HG03097 (cell line): Measurements from ENCODE around the gene KRTAP4-9.
"Not testable (repeated sequence)": the region's sequence is repeated elsewhere in the genome, so short reads cannot be mapped to it uniquely, and the experiment has no call there.

ENCODE experiments used
- ATAC-seq: cut with Tn5 transposase; IDR thresholded peaks from one replicate; pipeline ENCODE4 v1.9.1; 2021; ENCODE audit not compliant: unreplicated experiment, low FRiP score

KRTAP4-9 gene

GRCh38 chr17:41125064-41125463, 19.9 kb downstream of the KRTAP4-9 start:
- no peak for ATAC-seq

GRCh38 chr17:41126412-41126811, 21.2 kb downstream of the KRTAP4-9 start:
- no peak for ATAC-seq

GRCh38 chr17:41127371-41127770, 22.2 kb downstream of the KRTAP4-9 start:
- ATAC-seq = no peak

- ATAC-seq = no peak
Observed at GRCh38 chr17:41131979-41132378, 26.8 kb downstream of the KRTAP4-9 start.

GRCh38 chr17:41133880-41134735, 28.9 kb downstream of the KRTAP4-9 start:
- ATAC-seq = no peak

- not testable (repeated sequence) for ATAC-seq
Observed at GRCh38 chr17:41139865-41140264, 34.7 kb downstream of the KRTAP4-9 start.

- no peak for ATAC-seq
Observed at GRCh38 chr17:41140360-41141131, 35.4 kb downstream of the KRTAP4-9 start, which contains the start of gene KRTAP4-6. Gene KRTAP4-6 (minus strand): TSS chr17:41140544. CDS start chr17:41140487, 57 bp downstream.

- no peak for ATAC-seq
Observed at GRCh38 chr17:41141361-41141760, 36.2 kb downstream of the KRTAP4-9 start.

- ATAC-seq = no peak
Observed at GRCh38 chr17:41144846-41145245, 39.7 kb downstream of the KRTAP4-9 start.

- ATAC-seq = no peak
Observed at GRCh38 chr17:41145261-41145660, 40.1 kb downstream of the KRTAP4-9 start.

- ATAC-seq = no peak
Observed at GRCh38 chr17:41147531-41148204, 42.5 kb downstream of the KRTAP4-9 start.

GRCh38 chr17:41148971-41149651, 43.9 kb downstream of the KRTAP4-9 start:
- not testable (repeated sequence) for ATAC-seq

GRCh38 chr17:41149652-41149985, 44.4 kb downstream of the KRTAP4-9 start, which contains the start of gene KRTAP4-5:
Gene KRTAP4-5 (minus strand): TSS chr17:41149825. CDS start chr17:41149767, 58 bp downstream.
- no peak for ATAC-seq

- ATAC-seq = no peak
Observed at GRCh38 chr17:41150026-41150425, 44.8 kb downstream of the KRTAP4-9 start.

GRCh38 chr17:41151525-41151924, 46.3 kb downstream of the KRTAP4-9 start:
- no peak for ATAC-seq

GRCh38 chr17:41153856-41154255, 48.7 kb downstream of the KRTAP4-9 start:
- ATAC-seq = no peak
